NCI-H2196 (cell line): Measurements from ENCODE around the gene PDZD2.
"Not testable (repeated sequence)": the region's sequence is repeated elsewhere in the genome, so short reads cannot be mapped to it uniquely, and the experiment has no call there.

Experiments used
- DNase-seq: peaks from one replicate; lab custom pipeline; 2025; ENCODE audit not compliant: unreplicated experiment; lab: John Stamatoyannopoulos, UW

The PDZD2 gene

GRCh38 chr5:31638748-31639418, at the start of gene PDZD2:
Gene PDZD2, plus strand, starts transcription at chr5:31639131.
- peak; percentile 64 for DNase-seq

- DNase-seq = no peak
These were observed 45.3 kb upstream of the PDZD2 start for GRCh38 chr5:31593665-31594064.

GRCh38 chr5:31596354-31596753, 42.6 kb upstream of the PDZD2 start:
- DNase-seq = no peak

GRCh38 chr5:31598640-31599611, 40.0 kb upstream of the PDZD2 start:
- DNase-seq = no peak

GRCh38 chr5:31602305-31602704, 36.6 kb upstream of the PDZD2 start:
- DNase-seq = not testable (repeated sequence)

- DNase-seq = no peak
These were observed 34.7 kb upstream of the PDZD2 start for GRCh38 chr5:31604240-31604639.

- no peak for DNase-seq
These were observed 34.3 kb upstream of the PDZD2 start for GRCh38 chr5:31604644-31605043.

GRCh38 chr5:31605920-31606319, 33.0 kb upstream of the PDZD2 start:
- no peak for DNase-seq

- DNase-seq = no peak
These were observed 31.4 kb upstream of the PDZD2 start for GRCh38 chr5:31607546-31607945.

- no peak for DNase-seq
These were observed 27.9 kb upstream of the PDZD2 start for GRCh38 chr5:31611002-31611401.

- no peak for DNase-seq
These were observed 25.3 kb upstream of the PDZD2 start for GRCh38 chr5:31613651-31614050.

GRCh38 chr5:31614151-31615020, 24.5 kb upstream of the PDZD2 start:
- DNase-seq = no peak

- no peak for DNase-seq
These were observed 21.1 kb upstream of the PDZD2 start for GRCh38 chr5:31617867-31618266.

- DNase-seq = no peak
These were observed 18.9 kb upstream of the PDZD2 start for GRCh38 chr5:31620026-31620425.

GRCh38 chr5:31623249-31623648, 15.7 kb upstream of the PDZD2 start:
- no peak for DNase-seq

- DNase-seq = no peak
These were observed 13.5 kb upstream of the PDZD2 start for GRCh38 chr5:31625394-31625793.

GRCh38 chr5:31626156-31626555, 12.8 kb upstream of the PDZD2 start:
- no peak for DNase-seq

GRCh38 chr5:31626604-31627234, 12.2 kb upstream of the PDZD2 start:
- no peak for DNase-seq

GRCh38 chr5:31630931-31631330, 8.0 kb upstream of the PDZD2 start:
- no peak for DNase-seq

- no peak for DNase-seq
These were observed 6.5 kb upstream of the PDZD2 start for GRCh38 chr5:31632460-31632859.

GRCh38 chr5:31635446-31635845, 3.5 kb upstream of the PDZD2 start:
- DNase-seq = no peak
